K562 (cell line): Measurements from ENCODE around the gene UBE2J2. TPM values are rescaled to one million over a fixed set of nuclear protein-coding genes. Genes with fewer than 3 reads are reported as not detected.

Experiments used
- BMI1 ChIP-seq: fragments of 150-350 bp; IDR thresholded peaks from 2 replicates; pipeline ENCODE4 v1.6.1; 2014; ENCODE audit warnings: low read length
- CBFA2T2 ChIP-seq: fragments of 450-650 bp; conservative IDR thresholded peaks from 2 replicates; pipeline ENCODE4 v1.6.1; 2017; ENCODE audit warnings: mild to moderate bottlenecking
- E2F8 ChIP-seq: fragments of 450-650 bp; IDR thresholded peaks from 2 replicates; pipeline ENCODE4 v1.7.1; 2018; ENCODE audit warnings: mild to moderate bottlenecking, low read depth; ENCODE audit not compliant: partially characterized antibody
- FOXK2 ChIP-seq, 2 experiments: fragments of 450-650 bp; IDR thresholded peaks in 1 of 2; conservative IDR thresholded peaks in 1 of 2; 2 replicates each; pipeline ENCODE4 v1.6.1; 2016; ENCODE audit warnings: low read depth in 2 of 2, mild to moderate bottlenecking in 1 of 2
- HDAC2 ChIP-seq: fragments of 450-650 bp; IDR thresholded peaks from 2 replicates; pipeline ENCODE4 v1.6.1; 2016; ENCODE audit warnings: mild to moderate bottlenecking
- HNRNPLL ChIP-seq: fragments of 200-400 bp; formaldehyde crosslinking; IDR thresholded peaks from 2 replicates; pipeline ENCODE4 v1.6.1; 2017; ENCODE audit warnings: low read length, low read depth, mild to moderate bottlenecking; ENCODE audit not compliant: poor library complexity, severe bottlenecking
- KAT7 ChIP-seq: sonication (generic); formaldehyde crosslinking; IDR thresholded peaks from 2 replicates; pipeline ENCODE4 v1.8.0; 2022; ENCODE audit warnings: missing genetic modification reagents, mild to moderate bottlenecking, borderline replicate concordance
- KDM2B ChIP-seq: fragments of 250-450 bp; sonication (Bioruptor Pico); IDR thresholded peaks from 2 replicates; pipeline ENCODE4 v1.8.0; 2021; ENCODE audit warnings: mild to moderate bottlenecking, moderate library complexity
- MYC ChIP-seq, 2 experiments: fragments of 250-450 bp in 1 of 2; sonication (Bioruptor Pico) in 1 of 2; IDR thresholded peaks; 2 replicates each; pipeline versions ENCODE4 v1.5.1 to v1.6.1; 2012 to 2021; ENCODE audit warnings: low read depth in 2 of 2, borderline replicate concordance in 1 of 2, improper control_type of control experiment in 1 of 2, low read length in 1 of 2, mild to moderate bottlenecking in 1 of 2, moderate library complexity in 1 of 2
- PRMT5 ChIP-seq: sonication (generic); formaldehyde crosslinking; IDR thresholded peaks from 2 replicates; pipeline ENCODE4 v1.5.0; 2020; ENCODE audit warnings: missing genetic modification reagents
- RFX5 ChIP-seq: IDR thresholded peaks from 2 replicates; pipeline ENCODE4 v1.6.1; 2011; ENCODE audit warnings: low read depth, mild to moderate bottlenecking, improper control_type of control experiment, low read length
- SAFB ChIP-seq: fragments of 200-400 bp; formaldehyde crosslinking; IDR thresholded peaks from 2 replicates; pipeline ENCODE4 v1.6.1; 2017; ENCODE audit warnings: low read depth, low read length, borderline replicate concordance
- SMAD3 ChIP-seq: fragments of 450-650 bp; formaldehyde crosslinking; conservative IDR thresholded peaks from 2 replicates; pipeline ENCODE4 v1.4.0; 2020; ENCODE audit warnings: mild to moderate bottlenecking
- TBL1XR1 ChIP-seq, 2 experiments: IDR thresholded peaks; 2 replicates each; pipeline ENCODE4 v1.6.1; 2012; ENCODE audit warnings: improper control_type of control experiment in 2 of 2, low read length in 2 of 2, mild to moderate bottlenecking in 1 of 2
- TCF15 ChIP-seq: fragments of 250-450 bp; sonication (Bioruptor Pico); IDR thresholded peaks from 2 replicates; pipeline ENCODE4 v1.8.0; 2022; ENCODE audit warnings: moderate library complexity, mild to moderate bottlenecking, inconsistent platforms
- ZBTB7A ChIP-seq: IDR thresholded peaks from 2 replicates; pipeline ENCODE4 v1.6.1; 2011; ENCODE audit warnings: low read depth, mild to moderate bottlenecking, low read length, moderate library complexity, borderline replicate concordance; ENCODE audit not compliant: control insufficient read depth
- ZNF124 ChIP-seq: sonication (generic); formaldehyde crosslinking; IDR thresholded peaks from 2 replicates; pipeline ENCODE4 v1.8.1; 2022; ENCODE audit warnings: missing genetic modification reagents
- ZNF639 ChIP-seq, 2 experiments: fragments of 200-800 bp in 1 of 2; sonication (Bioruptor generic) in 1 of 2; sonication (generic) in 1 of 2; formaldehyde crosslinking in 1 of 2; IDR thresholded peaks in 1 of 2; conservative IDR thresholded peaks in 1 of 2; 2 replicates each; pipeline versions ENCODE4 v1.5.0 to v1.6.1; 2016 to 2020; ENCODE audit warnings: missing compliant biosample characterization in 1 of 2, missing genetic modification characterization in 1 of 2, missing genetic modification reagents in 1 of 2
- ZNF696 ChIP-seq: fragments of 250-450 bp; sonication (Bioruptor Pico); conservative IDR thresholded peaks from 2 replicates; pipeline ENCODE4 v1.4.0; 2020; ENCODE audit warnings: mild to moderate bottlenecking, moderate library complexity
- ZSCAN29 ChIP-seq: fragments of 450-650 bp; IDR thresholded peaks from 2 replicates; pipeline ENCODE4 v1.6.1; 2017
- polyA plus RNA-seq, 8 experiments: library from polyadenylated mRNA; depleted of rRNA in 4 of 8; stranded (reverse) in 5 of 8; unstranded in 3 of 8; fragments of >200 nt; fragmentation: Nextera tagmentation in 2 of 8; fragmentation: Illumina TruSeq in 1 of 8; extraction: Ambion mirVana in 2 of 8; extraction: Trizol in 1 of 8; gene quantifications; 2 replicates each; pipeline versions ENCODE4 v1.2.1 to v1.2.3, GENCODE V29; 2011 to 2014; ENCODE audit warnings: inconsistent platforms in 1 of 8, missing spikeins in 1 of 8
- total RNA-seq, 7 experiments: library from RNA; depleted of rRNA in 6 of 7; stranded (reverse); fragments of >200 nt in 6 of 7; fragmentation: Illumina TruSeq in 2 of 7; extraction: Trizol in 2 of 7; gene quantifications; 2 replicates each; pipeline versions ENCODE4 v1.2.1 to v1.2.3, GENCODE V29; 2011 to 2021; ENCODE audit warnings: low replicate concordance in 1 of 7

The UBE2J2 gene
- total and polyA plus RNA-seq, 9 of the 15 experiments (the other 6 are each of a cell fraction or from before 2014, with no cell fraction given): 0.93 to 112 (median 75.5) TPM

- TF ChIP-seq HDAC2: no peak
- peak; percentile 51 for TF ChIP-seq HNRNPLL
- TF ChIP-seq FOXK2 (conservative IDR thresholded peaks at IDR 0.05 in 1 of 2, IDR thresholded peaks at IDR 0.05 in 1 of 2; ENCODE audit: low read depth in 2 of 2): no peak
- TF ChIP-seq TBL1XR1 (IDR thresholded peaks at IDR 0.05; ENCODE audit: low read length in 2 of 2): no peak; a peak in 1 of 4 replicates
- no peak for TF ChIP-seq TCF15 (CRISPR knock-in tag)
- peak; percentile 43; the same call in 1 of the 2 replicates for TF ChIP-seq MYC (IDR thresholded peaks at IDR 0.05; ENCODE audit: low read depth, low read length)
- TF ChIP-seq MYC (CRISPR knock-in tag; IDR thresholded peaks at IDR 0.05; ENCODE audit: borderline replicate concordance, low read depth): no peak
- TF ChIP-seq ZNF124: no peak
- TF ChIP-seq RFX5: no peak
- TF ChIP-seq KAT7 (CRISPR knock-in tag): no peak; the same call in 1 of the 2 replicates
- TF ChIP-seq CBFA2T2: peak; percentile 70
- TF ChIP-seq BMI1: no peak
- 0 out of 2 replicates have a peak, but pooled peaks have one; percentile 54 for TF ChIP-seq SMAD3
- no peak; the same call in 1 of the 2 replicates for TF ChIP-seq ZSCAN29
- no peak for TF ChIP-seq PRMT5 (CRISPR knock-in tag)
- peak; percentile 22 to 98; a peak in 2 of 4 replicates for TF ChIP-seq ZNF639 (CRISPR knock-in tag; conservative IDR thresholded peaks at IDR 0.05 in 1 of 2, IDR thresholded peaks at IDR 0.05 in 1 of 2)
- 0 out of 2 replicates have a peak, but pooled peaks have one; percentile 22 for TF ChIP-seq ZBTB7A
- no peak for TF ChIP-seq ZNF696
- TF ChIP-seq KDM2B (CRISPR knock-in tag): peak; percentile 63; the same call in 1 of the 2 replicates
- TF ChIP-seq SAFB: no peak
- peak; percentile 84 for TF ChIP-seq E2F8
Observed at GRCh38 chr1:1231400-1232207, 42.0 kb downstream of the UBE2J2 start, which contains the start of gene SDF4 (continued).
